CD4-positive, alpha-beta T cell treated with Interleukin-12 subunit alpha and Interleukin-12 subunit beta, for 1 hour (primary cell): Measurements from ENCODE around the gene THSD7A.

ENCODE experiments used
- DNase-seq: peaks from one replicate; pipeline ENCODE4 v3.0.0-alpha.2; 2020

THSD7A gene

GRCh38 chr7:11620406-11621253, 211.4 kb downstream of the THSD7A start:
- no peak for DNase-seq

GRCh38 chr7:11616466-11616865, 215.5 kb downstream of the THSD7A start:
- DNase-seq: no peak

- DNase-seq: no peak
These were observed 216.8 kb downstream of the THSD7A start for GRCh38 chr7:11615174-11615573.

GRCh38 chr7:11613292-11613930, 218.6 kb downstream of the THSD7A start:
- DNase-seq: no peak

GRCh38 chr7:11612737-11613136, 219.3 kb downstream of the THSD7A start:
- DNase-seq: no peak

GRCh38 chr7:11609096-11609670, 222.8 kb downstream of the THSD7A start:
- no peak for DNase-seq

- no peak for DNase-seq
These were observed 224.3 kb downstream of the THSD7A start for GRCh38 chr7:11607686-11608085.

GRCh38 chr7:11605749-11606148, 226.2 kb downstream of the THSD7A start:
- no peak for DNase-seq

- no peak for DNase-seq
These were observed 227.5 kb downstream of the THSD7A start for GRCh38 chr7:11604505-11604904.

- DNase-seq: no peak
These were observed 230.2 kb downstream of the THSD7A start for GRCh38 chr7:11601761-11602160.

GRCh38 chr7:11593322-11593721, 238.7 kb downstream of the THSD7A start:
- no peak for DNase-seq

- DNase-seq: no peak
These were observed 239.3 kb downstream of the THSD7A start for GRCh38 chr7:11592699-11593098.

- DNase-seq: no peak
These were observed 240.1 kb downstream of the THSD7A start for GRCh38 chr7:11591943-11592342.

- DNase-seq: no peak
These were observed 240.9 kb downstream of the THSD7A start for GRCh38 chr7:11591055-11591633.

GRCh38 chr7:11589251-11589650, 242.7 kb downstream of the THSD7A start:
- no peak for DNase-seq

GRCh38 chr7:11587814-11588213, 244.2 kb downstream of the THSD7A start:
- no peak for DNase-seq

GRCh38 chr7:11587048-11587447, 244.9 kb downstream of the THSD7A start:
- DNase-seq: no peak

GRCh38 chr7:11584406-11585031, 247.5 kb downstream of the THSD7A start:
- DNase-seq: no peak

GRCh38 chr7:11579141-11579540, 252.9 kb downstream of the THSD7A start:
- no peak for DNase-seq

- no peak for DNase-seq
These were observed 255.7 kb downstream of the THSD7A start for GRCh38 chr7:11576310-11576709.

- DNase-seq: no peak
These were observed 258.8 kb downstream of the THSD7A start for GRCh38 chr7:11573128-11573750.

- no peak for DNase-seq
These were observed 261.0 kb downstream of the THSD7A start for GRCh38 chr7:11570922-11571550.
